ENCODE results near the gene KCNMB1.
"Not testable (repeated sequence)": the region's sequence is repeated elsewhere in the genome, so short reads cannot be mapped to it uniquely, and the experiment has no call there.

Gene KCNMB1

GRCh38 chr5:170377027-170377426 is 12.1 kb downstream of the KCNMB1 start:
- no peak for DNase-seq (ENCODE audit: low read depth, low spot score)

GRCh38 chr5:170376526-170376925 is 12.6 kb downstream of the KCNMB1 start:
- not testable (repeated sequence) for DNase-seq (ENCODE audit: low read depth, low spot score)

DNA sequence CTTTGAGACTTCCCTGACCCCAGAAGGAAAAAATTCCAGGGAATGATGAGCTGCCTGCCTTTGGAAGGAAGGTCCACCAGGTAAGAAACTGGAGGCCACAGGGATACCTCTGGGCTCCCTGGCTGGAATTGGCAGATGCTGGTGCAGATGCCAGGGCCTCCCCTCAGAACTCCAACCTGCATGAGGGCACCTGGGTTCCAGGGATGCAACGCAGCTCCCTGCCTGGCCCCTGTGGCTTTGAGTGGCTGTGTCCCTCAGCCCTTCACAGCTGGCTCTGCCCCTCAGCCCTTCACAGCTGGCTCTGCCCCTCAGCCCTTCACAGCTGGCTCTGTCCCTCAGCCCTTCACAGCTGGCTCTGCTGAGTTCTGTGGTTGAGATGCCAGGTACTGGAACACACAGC is 13.9 kb downstream of the KCNMB1 start:
- DNase-seq (ENCODE audit: low read depth, low spot score) = no peak

GRCh38 chr5:170372971-170373370 is 16.2 kb downstream of the KCNMB1 start:
- no peak for DNase-seq (ENCODE audit: low read depth, low spot score)

- DNase-seq (ENCODE audit: low read depth, low spot score) = no peak
Measured at GRCh38 chr5:170368586-170368985, 20.6 kb downstream of the KCNMB1 start.

DNA sequence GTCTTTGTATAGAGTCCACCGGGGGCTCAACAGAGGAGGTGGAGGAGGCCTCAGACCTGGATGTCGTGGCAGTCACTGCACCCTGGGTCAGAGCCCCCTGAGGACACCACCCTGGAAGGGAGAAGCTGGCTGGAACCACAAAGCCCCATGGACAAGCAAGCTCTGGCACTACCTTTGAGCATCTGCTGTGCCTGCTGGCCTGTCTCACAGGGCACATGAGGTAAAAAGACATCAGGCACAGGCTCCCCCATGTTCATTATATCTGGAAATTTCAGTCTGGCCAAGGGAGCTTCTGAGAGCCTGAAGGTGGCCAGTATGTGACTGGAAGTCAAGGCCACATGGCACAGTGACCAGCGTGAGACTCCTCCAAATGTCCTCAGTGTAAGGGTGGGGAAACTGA is 22.9 kb downstream of the KCNMB1 start:
- DNase-seq (ENCODE audit: low read depth, low spot score) = no peak

DNA sequence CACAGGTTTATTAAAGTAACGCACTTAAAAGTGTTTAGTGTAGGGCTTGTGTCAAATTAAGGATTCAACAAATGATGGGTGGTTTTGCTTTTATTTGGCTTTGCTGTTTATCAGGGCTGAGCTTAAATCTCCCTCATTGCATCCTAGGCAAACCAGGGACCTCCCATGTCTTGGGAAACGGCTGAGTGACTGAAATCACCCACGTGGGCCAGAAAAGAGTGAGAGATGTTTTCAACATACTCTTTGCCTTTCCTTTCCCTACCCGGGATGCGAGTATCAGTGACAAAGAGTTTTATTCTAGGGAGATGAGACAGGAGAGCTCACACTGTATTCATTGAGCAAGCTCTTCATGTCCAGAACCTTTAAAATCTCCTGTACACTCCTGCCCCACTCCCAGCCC is 23.3 kb downstream of the KCNMB1 start:
- no peak for DNase-seq (ENCODE audit: low read depth, low spot score)

DNA sequence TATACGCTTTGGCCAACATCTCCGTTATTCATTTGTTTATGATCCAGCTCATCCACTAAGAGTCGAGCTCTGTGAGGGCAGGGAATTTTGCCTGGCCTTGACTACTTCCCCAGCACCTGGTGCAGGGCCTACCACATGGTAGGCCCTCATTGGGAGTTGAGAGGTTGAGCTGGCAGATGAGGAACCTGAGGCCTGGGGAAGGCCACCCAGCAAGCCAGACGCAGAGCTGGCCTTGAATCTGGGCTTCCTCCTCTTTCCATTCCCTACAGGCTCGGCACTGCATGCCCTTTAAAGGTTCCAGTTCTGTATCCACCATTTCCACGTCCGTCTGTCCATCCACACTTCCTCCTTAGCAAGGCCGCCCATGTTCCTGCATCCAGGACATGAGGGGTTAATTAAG is 24.2 kb downstream of the KCNMB1 start:
- no peak for DNase-seq (ENCODE audit: low read depth, low spot score)

DNA sequence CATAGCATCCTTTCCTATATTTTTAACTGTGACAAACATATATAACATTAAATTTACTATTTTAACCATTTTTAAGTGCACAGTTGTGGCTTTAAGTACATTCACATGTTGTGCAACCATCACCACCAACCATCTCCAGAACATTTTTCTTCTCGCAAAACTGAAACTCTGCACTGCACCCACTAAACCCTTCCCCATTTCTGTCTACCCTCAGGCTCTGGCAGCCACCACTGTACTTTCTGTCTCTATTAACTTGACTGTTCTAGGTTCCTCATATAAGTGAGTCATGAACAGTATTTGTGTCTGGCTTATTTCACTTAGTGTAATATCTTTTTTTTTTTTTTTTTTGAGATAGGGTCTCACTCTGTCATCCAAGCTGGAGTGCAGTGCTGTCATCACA is 25.5 kb downstream of the KCNMB1 start:
- no peak for DNase-seq (ENCODE audit: low read depth, low spot score)

GRCh38 chr5:170362656-170363055 is 26.5 kb downstream of the KCNMB1 start:
- DNase-seq (ENCODE audit: low read depth, low spot score) = no peak

DNA sequence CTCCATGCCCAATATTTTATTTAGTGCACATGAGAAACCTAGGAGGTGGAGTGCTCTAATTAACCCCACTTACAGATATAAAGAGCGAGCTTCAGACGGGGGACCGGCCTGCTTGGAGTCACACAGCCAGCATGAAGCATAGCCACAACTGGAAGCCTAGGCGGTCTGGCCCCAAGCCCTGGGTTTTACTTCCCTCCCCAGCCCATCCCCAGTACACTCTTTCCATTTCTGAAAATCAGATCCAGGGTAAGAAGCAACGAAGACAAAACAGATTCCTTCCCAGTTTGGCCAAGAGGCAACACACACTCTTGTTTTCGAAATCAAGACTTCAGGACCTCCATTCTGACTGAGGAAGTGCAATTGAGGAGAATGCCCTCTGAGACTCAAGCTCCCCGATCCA is 27.1 kb downstream of the KCNMB1 start:
- no peak for DNase-seq (ENCODE audit: low read depth, low spot score)

GRCh38 chr5:170361616-170362015 is 27.6 kb downstream of the KCNMB1 start:
- DNase-seq (ENCODE audit: low read depth, low spot score) = no peak

DNA sequence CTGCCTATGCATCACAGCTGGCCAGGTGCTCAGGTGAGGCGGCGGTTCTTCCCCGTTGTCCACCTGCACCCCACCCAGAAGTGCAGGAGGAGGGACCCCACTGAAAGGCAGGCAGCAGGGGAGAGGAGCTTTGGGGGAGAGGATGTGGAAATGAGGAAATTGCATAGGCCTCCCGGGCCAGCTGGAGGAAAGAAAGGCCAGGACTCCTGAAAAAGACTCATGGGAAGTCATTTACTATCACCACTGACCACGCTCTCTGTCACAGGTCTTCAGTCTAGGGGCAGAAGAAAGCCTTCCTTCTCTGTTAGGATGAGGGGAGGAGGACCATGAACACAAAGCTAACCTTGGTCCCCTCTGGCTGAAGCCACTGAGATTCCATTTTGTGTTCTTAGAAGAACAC is 28.1 kb downstream of the KCNMB1 start:
- no peak for DNase-seq (ENCODE audit: low read depth, low spot score)

DNA sequence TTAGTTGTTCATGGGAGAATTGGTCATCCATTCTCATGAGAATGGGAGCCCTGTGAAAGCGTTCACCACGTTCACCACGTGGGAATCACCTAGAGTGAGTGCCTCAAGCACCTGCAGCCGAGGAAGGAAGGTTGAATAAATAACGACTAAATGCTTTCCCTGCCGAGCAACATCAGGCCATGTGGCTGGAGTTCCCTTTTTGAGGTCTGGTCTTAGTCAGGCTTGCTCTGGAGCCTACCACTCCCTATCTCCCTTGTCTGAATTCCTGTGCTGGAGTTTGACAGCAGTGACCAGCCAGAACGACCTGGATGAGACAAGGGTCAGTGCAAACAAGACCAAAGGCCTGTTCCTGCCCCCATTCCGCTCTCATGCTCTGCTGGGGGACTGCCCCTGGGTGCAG is 28.5 kb downstream of the KCNMB1 start:
- DNase-seq (ENCODE audit: low read depth, low spot score) = no peak

- no peak for DNase-seq (ENCODE audit: low read depth, low spot score)
Measured at GRCh38 chr5:170357955-170358444, 31.2 kb downstream of the KCNMB1 start.

DNA sequence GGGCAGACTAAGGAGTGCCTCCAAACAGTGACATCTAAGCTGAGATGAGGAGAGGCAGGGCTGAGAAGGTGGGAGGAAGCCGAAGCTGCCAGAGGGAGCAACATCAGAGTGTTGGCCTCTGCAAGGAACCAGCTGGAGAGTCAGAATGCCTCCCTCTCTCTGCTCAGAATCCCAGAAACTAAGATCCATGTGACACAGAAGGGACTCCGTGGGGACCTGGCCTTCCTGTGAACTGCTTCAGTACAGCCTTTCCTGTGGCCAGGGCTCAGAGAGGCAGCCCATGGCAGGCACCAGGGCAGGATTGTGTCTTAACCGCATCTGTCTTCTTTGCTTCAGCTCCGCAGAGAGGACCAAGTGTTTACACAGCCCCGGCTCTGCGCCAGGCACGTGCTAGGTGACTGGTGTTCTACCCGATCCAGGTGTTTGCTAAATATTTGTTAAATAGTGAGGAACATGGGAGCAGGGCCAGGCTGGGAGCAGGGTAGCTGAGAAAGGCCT is 33.5 kb downstream of the KCNMB1 start:
- DNase-seq (ENCODE audit: low read depth, low spot score) = no peak

GRCh38 chr5:170353961-170354360 is 35.2 kb downstream of the KCNMB1 start:
- DNase-seq (ENCODE audit: low read depth, low spot score) = no peak

DNA sequence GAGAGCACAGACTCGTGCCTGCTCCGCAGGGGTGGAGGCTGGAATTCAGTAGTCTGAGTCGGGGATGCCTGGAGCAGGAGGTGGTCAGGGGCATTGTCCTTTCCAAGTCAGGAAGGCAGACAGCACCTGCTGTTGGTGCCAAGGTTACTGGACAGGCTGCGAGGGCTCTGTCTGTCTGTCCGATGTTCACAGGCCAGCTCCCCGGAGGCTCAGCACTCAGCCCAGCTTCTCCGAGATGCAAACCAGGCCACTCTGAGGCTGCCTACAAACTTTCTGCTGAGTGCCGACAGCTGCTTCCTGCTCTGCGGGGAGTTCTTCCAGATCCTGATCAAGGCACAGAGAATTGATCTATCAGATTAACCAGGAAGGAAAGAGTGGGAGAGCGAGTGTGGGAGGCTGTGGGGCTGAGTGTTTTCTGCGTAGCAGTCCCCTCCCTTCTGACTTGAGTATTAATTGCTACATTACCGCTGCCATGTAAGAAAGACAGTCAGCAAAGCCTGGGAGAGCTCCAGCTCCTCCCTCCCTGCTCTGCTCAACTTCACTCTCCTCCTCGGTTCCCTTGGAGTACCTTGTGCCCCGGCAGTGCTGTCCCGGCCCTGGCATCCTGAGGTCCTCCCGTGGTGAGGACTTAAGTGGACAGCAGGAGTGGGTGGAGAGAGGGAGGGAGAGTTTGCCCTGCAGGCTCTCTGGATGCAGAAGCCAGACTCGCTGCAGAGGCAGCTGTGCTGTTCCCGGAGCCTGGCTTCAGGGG is 36.0 kb downstream of the KCNMB1 start:
- no peak for DNase-seq (ENCODE audit: low read depth, low spot score)

DNA sequence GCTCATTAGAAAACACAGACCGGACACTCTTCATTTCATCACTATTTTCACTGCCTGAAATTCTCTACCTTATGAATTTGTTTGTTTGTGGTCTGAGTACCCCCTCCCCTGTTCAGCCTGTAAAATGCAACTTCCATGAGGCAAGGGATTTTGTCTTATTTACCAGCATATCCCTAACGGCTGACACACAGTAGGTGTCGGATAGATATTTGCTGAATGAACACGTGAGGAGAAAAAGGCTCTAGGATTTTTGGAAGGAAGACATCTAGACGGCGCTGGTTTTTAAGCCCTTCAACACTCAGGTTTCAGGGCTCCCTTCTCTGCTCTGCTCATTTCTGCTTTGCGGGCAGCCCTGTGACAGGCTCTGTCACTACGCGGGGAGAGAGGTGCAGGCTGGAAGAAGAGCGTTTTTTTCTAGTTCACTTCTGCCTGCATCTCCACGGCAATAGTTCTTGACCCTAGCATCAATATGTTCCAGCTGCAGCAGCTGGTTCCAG is 41.0 kb downstream of the KCNMB1 start:
- no peak for DNase-seq (ENCODE audit: low read depth, low spot score)

- no peak for DNase-seq (ENCODE audit: low read depth, low spot score)
Measured at GRCh38 chr5:170347022-170347567, 42.1 kb downstream of the KCNMB1 start.

GRCh38 chr5:170345971-170346370 is 43.2 kb downstream of the KCNMB1 start:
- no peak for DNase-seq (ENCODE audit: low read depth, low spot score)

DNA sequence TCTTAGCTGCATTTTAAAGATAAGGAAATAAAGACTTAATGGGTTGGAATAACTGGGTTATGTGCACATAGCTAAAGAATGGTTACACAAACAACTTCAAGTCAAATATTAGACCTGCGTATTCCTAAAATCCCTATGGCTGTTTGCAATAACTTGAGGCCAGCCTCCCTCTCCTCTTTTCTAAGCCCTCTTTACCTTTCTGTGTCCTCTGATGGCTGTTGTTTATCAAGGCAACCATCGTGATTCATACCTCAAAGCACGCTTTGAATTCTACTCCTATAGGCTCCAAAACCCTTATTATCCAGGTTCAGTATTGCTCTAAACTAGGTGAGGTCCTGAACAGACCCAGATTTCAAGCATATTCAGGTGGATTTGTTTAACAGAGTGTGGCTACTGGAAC is 46.0 kb downstream of the KCNMB1 start:
- DNase-seq (ENCODE audit: low read depth, low spot score) = no peak

DNA sequence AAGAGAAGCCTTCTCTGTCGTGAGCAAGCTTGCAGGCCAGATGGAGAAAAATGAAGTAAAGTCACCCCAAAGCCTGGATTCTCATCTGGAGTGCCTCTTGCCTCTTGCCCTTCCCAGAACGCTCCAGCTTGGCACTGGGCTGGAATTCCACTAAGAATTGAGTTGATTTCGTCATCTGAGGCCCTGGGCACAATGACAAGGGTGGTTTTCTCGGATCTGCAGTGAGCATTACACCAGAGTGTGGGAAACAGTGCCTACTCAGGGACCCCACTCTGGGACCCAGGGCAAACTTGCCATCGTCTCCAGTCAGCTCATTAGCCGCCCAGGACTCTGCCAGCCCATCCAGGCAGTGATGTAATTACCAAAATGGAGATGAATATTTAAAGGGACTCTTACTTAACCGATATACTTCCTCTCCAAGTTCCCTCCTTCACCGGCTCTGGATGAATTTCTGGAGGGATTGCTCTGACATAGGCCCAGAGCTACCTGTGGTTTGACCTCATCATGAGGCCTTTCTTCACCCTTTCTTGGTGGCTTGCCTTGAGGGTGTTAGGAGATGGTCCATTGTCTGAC is 46.9 kb downstream of the KCNMB1 start:
- no peak for DNase-seq (ENCODE audit: low read depth, low spot score)

Measured in brain pericyte (primary cell).